Peyer's patch (tissue), 4 donors: ENCODE data around the gene CNTN5. TPM values are rescaled to one million over a fixed set of nuclear protein-coding genes. Genes with fewer than 3 reads are reported as not detected.

ENCODE experiments used
- DNase-seq, 3 donors: peaks; one replicate each; pipeline ENCODE4 v3.0.0-alpha.2; 2017 to 2019
- H3K27ac ChIP-seq, 4 donors: fragments of 200-600 bp; sonication (generic); one replicate each; pipeline ENCODE4 v1.5.1; 2016 to 2019
- H3K27me3 ChIP-seq, 2 donors: fragments of 200-600 bp; sonication (generic); one replicate each; pipeline ENCODE4 v1.5.1; 2019
- H3K36me3 ChIP-seq, 3 donors: fragments of 200-600 bp; sonication (generic); one replicate each; pipeline ENCODE4 v1.5.1; 2016 to 2019
- H3K4me1 ChIP-seq, 4 donors: fragments of 200-600 bp; sonication (generic); one replicate each; pipeline ENCODE4 v1.5.1; 2016 to 2019
- H3K4me3 ChIP-seq, 4 donors: fragments of 200-600 bp; sonication (generic); 1 replicate in 3 of 4; 2 replicates in 1 of 4; pipeline ENCODE4 v1.5.1; 2016 to 2019; ENCODE audit warnings: mild to moderate bottlenecking in 1 of 4
- H3K9me3 ChIP-seq, 4 donors: fragments of 200-600 bp; sonication (generic); one replicate each; pipeline ENCODE4 v1.5.1; 2016 to 2019; ENCODE audit warnings: mild to moderate bottlenecking in 1 of 4
- CTCF ChIP-seq, 6 experiments: fragments of 450-650 bp in 4 of 6; fragments of 200-600 bp in 2 of 6; sonication (generic) in 1 of 6; IDR thresholded peaks; one replicate each; pipeline ENCODE4 v1.5.1; 2017 to 2019; ENCODE audit warnings: antibody characterized with exemption in 6 of 6, mild to moderate bottlenecking in 3 of 6, moderate library complexity in 1 of 6
- POLR2A ChIP-seq, 2 donors: fragments of 450-650 bp; IDR thresholded peaks; one replicate each; pipeline ENCODE4 v1.5.1; 2017; ENCODE audit warnings: antibody characterized with exemption in 2 of 2, mild to moderate bottlenecking in 2 of 2, moderate library complexity in 2 of 2
- total RNA-seq, 4 donors: library from RNA; depleted of rRNA; stranded (reverse); fragments of >200 nt; gene quantifications; one replicate each; pipeline ENCODE4 v1.1.0, GENCODE V29; 2016

CNTN5 gene
- total RNA-seq, 4 donors from 2014 or later = not detected

DNA sequence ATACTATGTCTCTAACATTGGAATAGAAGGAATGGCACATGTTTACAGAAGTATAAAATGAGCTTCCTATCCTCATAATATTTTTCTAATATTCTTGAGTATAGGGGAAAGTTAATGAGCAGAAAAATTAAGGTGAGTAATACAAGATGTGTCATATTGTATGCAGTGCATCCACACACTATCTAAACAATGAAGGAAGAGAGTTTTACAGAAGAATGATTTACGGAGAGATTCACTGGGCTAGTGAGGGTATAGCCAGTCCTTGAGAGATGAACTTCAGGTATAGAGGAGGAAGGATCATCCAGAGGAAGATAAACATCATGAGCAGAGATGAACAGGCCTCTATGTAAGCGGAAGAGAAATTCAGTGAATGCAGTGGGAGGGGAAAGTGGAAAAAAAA is 569.0 kb downstream of the CNTN5 start:
- TF ChIP-seq CTCF (IDR thresholded peaks at IDR 0.05) (no peak), POLR2A (IDR thresholded peaks at IDR 0.05) (no peak)
- Histone ChIP-seq H3K4me1 (no peaks in the 10 kb centered on the region), H3K9me3 (no peaks in the 10 kb centered on the region), H3K36me3 (no peaks in the 10 kb centered on the region), H3K27ac (no peak overlapping the region), H3K27me3 (no peaks in the 10 kb centered on the region), H3K4me3 (no peak overlapping the region)
- DNase-seq = no peak

- no peaks in the 10 kb centered on the region for H3K4me1 ChIP-seq
- no peaks in the 10 kb centered on the region for H3K27me3 ChIP-seq
- H3K9me3 ChIP-seq = no peaks in the 10 kb centered on the region
- H3K36me3 ChIP-seq = no peaks in the 10 kb centered on the region
- TF ChIP-seq CTCF (IDR thresholded peaks at IDR 0.05) (no peak), POLR2A (IDR thresholded peaks at IDR 0.05) (no peak)
- no peak for DNase-seq
- H3K4me3 ChIP-seq = no peak overlapping the region
- H3K27ac ChIP-seq = no peak overlapping the region
Observed at GRCh38 chr11:99592266-99592665, 571.5 kb downstream of the CNTN5 start.

GRCh38 chr11:99593197-99593596 is 572.4 kb downstream of the CNTN5 start:
- no peaks in the 10 kb centered on the region for H3K36me3 ChIP-seq
- H3K27ac ChIP-seq = no peak overlapping the region
- TF ChIP-seq POLR2A (IDR thresholded peaks at IDR 0.05) (no peak), CTCF (IDR thresholded peaks at IDR 0.05) (no peak)
- no peaks in the 10 kb centered on the region for H3K4me1 ChIP-seq
- H3K27me3 ChIP-seq = no peaks in the 10 kb centered on the region
- DNase-seq = no peak
- H3K9me3 ChIP-seq = no peaks in the 10 kb centered on the region
- H3K4me3 ChIP-seq = no peak overlapping the region

DNA sequence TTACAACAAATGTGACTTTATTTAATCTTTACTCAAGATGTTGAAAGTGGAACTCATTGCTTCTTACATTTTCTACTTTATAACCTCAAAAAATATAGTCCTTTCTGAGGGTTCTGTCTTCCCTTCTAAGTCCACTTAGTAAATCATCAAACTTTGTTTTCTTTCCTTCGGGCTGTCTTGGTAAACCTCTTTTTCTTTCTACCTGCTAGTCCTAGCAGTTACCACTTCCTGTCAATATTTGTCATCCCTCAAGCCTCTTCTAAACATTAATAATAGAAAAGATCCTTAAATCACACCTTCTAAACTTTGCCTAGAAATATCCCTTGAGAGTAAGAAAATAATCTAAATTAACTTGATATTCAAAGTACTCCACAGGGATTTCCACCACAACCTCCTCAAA is 580.4 kb downstream of the CNTN5 start:
- H3K27me3 ChIP-seq = no peaks in the 10 kb centered on the region
- no peak for DNase-seq
- TF ChIP-seq CTCF (IDR thresholded peaks at IDR 0.05) (no peak), POLR2A (IDR thresholded peaks at IDR 0.05) (no peak)
- no peaks in the 10 kb centered on the region for H3K4me1 ChIP-seq
- no peaks in the 10 kb centered on the region for H3K9me3 ChIP-seq
- no peaks in the 10 kb centered on the region for H3K36me3 ChIP-seq
- H3K27ac ChIP-seq = no peak overlapping the region
- H3K4me3 ChIP-seq = no peak overlapping the region

DNA sequence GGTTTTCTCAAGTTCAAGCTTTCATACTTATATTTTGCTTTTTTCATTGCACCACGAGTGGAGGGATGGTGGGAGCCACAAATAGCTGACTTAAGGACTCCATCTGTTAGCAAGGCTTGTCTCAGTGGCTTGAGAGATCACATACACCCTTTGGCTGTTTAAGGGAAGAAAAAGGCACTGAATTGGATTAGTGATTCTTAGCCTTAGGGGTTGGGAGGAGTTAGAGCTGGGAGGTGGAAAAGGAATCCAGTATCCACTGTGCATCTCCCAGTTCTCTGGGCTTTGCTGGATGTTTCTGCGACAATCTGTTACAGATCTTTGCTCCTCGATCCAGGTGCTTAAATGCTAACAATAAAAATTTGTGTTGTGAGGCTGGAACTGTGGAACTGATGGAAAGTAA is 593.6 kb downstream of the CNTN5 start:
- Histone ChIP-seq H3K36me3 (no peaks in the 10 kb centered on the region), H3K9me3 (no peaks in the 10 kb centered on the region), H3K4me3 (no peak overlapping the region), H3K4me1 (no peaks in the 10 kb centered on the region), H3K27ac (no peak overlapping the region), H3K27me3 (no peaks in the 10 kb centered on the region)
- TF ChIP-seq POLR2A (IDR thresholded peaks at IDR 0.05) (no peak), CTCF (IDR thresholded peaks at IDR 0.05) (no peak)
- DNase-seq = no peak

GRCh38 chr11:99630629-99631028 is 609.9 kb downstream of the CNTN5 start:
- H3K27ac ChIP-seq = no peak overlapping the region
- no peaks in the 10 kb centered on the region for H3K4me1 ChIP-seq
- H3K9me3 ChIP-seq = no peaks in the 10 kb centered on the region
- no peak overlapping the region for H3K4me3 ChIP-seq
- no peak for DNase-seq
- no peaks in the 10 kb centered on the region for H3K27me3 ChIP-seq
- TF ChIP-seq POLR2A (IDR thresholded peaks at IDR 0.05) (no peak), CTCF (IDR thresholded peaks at IDR 0.05) (no peak)
- H3K36me3 ChIP-seq = no peaks in the 10 kb centered on the region
